ENCODE results near the gene PSTPIP1.

- TF ChIP-seq GTF3C2 (IDR thresholded peaks at IDR 0.05; ENCODE audit: borderline replicate concordance, extremely low read depth, insufficient read length): no peak
- TF ChIP-seq MTA1 (IDR thresholded peaks at IDR 0.05; ENCODE audit: borderline replicate concordance): no peak
- TF ChIP-seq MNT (conservative IDR thresholded peaks at IDR 0.05): no peak
- no peak for TF ChIP-seq POLR2A (conservative IDR thresholded peaks at IDR 0.05)
- TF ChIP-seq STAG1 (CRISPR knock-in tag; IDR thresholded peaks at IDR 0.05; ENCODE audit: borderline replicate concordance): no peak
- no peak for TF ChIP-seq PHF21A (IDR thresholded peaks at IDR 0.05; ENCODE audit: borderline replicate concordance, low read depth)
These were observed 45.7 kb downstream of the PSTPIP1 start for GRCh38 chr15:77040673-77041072.

All from K562 (cell line).